Measurements from ENCODE around the gene INTS13. TPM values are rescaled to one million over a fixed set of nuclear protein-coding genes. Genes with fewer than 3 reads are reported as not detected.
A peak's percentile ranks its signal among the peaks of the same experiment; 100 is the strongest.
"Not testable (repeated sequence)": the region's sequence is repeated elsewhere in the genome, so short reads cannot be mapped to it uniquely, and the experiment has no call there.

INTS13 gene
- total RNA-seq, 1 donor from 2014 or later = 70.8 TPM

DNA sequence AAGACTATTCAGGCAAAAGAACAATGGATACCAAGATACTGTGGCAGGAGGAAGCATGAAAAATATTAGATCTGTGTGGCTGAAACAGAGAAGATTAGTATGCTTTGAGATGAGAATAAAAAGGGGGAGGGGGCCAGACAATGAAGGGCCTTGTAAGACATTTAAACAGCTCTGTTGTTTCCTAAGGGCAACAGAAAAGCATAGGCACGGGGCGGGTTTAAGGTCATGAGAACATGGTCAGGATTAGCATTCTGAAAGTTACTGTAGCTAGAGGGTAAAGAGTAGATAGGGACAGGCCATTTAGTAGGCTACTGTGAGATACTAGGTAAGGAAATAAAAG, 18.6 kb downstream of the INTS13 start:
- peak overlapping the region; percentile 68 for H3K27ac Mint-ChIP-seq
- H3K27ac ChIP-seq = no peak overlapping the region

DNA sequence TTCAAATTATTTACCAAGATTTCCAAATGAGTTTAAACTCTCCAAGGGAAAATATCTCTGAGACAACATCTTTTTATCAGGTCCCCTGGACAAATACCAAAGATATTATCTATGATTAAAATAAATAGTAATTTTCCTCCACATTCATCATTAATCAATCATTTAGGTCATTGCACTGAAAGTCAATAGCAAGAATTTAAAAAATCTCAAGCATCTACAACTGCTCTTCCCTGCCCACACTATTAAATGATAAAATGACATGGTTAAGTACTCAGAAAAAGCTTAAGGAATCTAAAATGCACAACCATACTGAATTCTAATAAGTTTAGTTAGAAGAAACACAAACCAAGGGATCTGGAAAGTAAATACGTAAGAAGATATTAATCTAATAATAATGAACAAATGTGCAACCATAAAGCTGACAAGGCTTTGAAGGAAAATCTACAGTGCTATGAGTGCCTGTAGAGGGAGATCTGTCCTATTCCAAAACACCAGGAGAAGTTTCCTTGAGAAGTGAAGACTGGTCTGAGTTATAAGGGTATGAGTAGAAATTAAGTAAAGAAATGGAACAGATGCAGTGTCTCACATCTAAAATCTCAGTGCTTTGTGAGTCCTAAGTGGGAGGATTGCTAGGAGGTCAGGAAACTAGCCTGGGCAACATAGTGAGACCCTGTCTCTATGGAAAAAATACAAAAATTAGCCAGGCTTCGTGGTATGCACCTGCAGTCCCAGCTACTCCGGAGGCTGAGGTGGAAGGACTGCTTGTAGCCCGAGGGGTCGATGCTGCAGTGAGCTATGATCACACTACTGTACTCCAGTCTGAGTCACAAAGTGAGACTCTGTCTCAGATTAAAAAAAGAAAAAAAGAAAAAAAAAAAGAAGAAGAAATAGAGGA, 19.2 kb downstream of the INTS13 start:
- no peak for TF ChIP-seq EZH2phosphoT487 (IDR thresholded peaks at IDR 0.05)
- TF ChIP-seq EZH2 (IDR thresholded peaks at IDR 0.05) = no peak
- TF ChIP-seq, protein P1, sequence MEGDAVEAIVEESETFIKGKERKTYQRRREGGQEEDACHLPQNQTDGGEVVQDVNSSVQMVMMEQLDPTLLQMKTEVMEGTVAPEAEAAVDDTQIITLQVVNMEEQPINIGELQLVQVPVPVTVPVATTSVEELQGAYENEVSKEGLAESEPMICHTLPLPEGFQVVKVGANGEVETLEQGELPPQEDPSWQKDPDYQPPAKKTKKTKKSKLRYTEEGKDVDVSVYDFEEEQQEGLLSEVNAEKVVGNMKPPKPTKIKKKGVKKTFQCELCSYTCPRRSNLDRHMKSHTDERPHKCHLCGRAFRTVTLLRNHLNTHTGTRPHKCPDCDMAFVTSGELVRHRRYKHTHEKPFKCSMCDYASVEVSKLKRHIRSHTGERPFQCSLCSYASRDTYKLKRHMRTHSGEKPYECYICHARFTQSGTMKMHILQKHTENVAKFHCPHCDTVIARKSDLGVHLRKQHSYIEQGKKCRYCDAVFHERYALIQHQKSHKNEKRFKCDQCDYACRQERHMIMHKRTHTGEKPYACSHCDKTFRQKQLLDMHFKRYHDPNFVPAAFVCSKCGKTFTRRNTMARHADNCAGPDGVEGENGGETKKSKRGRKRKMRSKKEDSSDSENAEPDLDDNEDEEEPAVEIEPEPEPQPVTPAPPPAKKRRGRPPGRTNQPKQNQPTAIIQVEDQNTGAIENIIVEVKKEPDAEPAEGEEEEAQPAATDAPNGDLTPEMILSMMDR (IDR thresholded peaks at IDR 0.05) = no peak
- Mint-ChIP-seq H3K27ac (peak overlapping the region; percentile 68), H3K36me3 (peaks cover 13% of the 10 kb centered on the region), H3K4me3 (no peak overlapping the region), H3K4me1 (peaks cover 6% of the 10 kb centered on the region), H3K9me3 (no peaks in the 10 kb centered on the region), H3K27me3 (ENCODE audit: insufficient read depth, low read depth) (no peaks in the 10 kb centered on the region)
- H3K4me3 ChIP-seq = no peak overlapping the region
- H3K27ac ChIP-seq = no peak overlapping the region
- H3K36me3 ChIP-seq = peaks cover 12% of the 10 kb centered on the region
- H2AFZ ChIP-seq (replicated peaks) = no peak overlapping the region
- H3K9me3 ChIP-seq (ENCODE audit: low read depth) = no peaks in the 10 kb centered on the region
- H3K4me1 ChIP-seq = no peaks in the 10 kb centered on the region
- no peak overlapping the region for H3K4me2 ChIP-seq
- H3K9ac ChIP-seq = no peak overlapping the region
- H4K20me1 ChIP-seq (ENCODE audit: low read depth) = no peaks in the 10 kb centered on the region
- no peaks in the 10 kb centered on the region for H3K79me2 ChIP-seq (ENCODE audit: low read depth)
- peaks cover 4% of the 10 kb centered on the region for H3F3A ChIP-seq (ENCODE audit: low read depth)
- H3K27me3 ChIP-seq = no peaks in the 10 kb centered on the region
- no peak for DNase-seq (ENCODE audit: low spot score)

More for the DNA sequence above, 18.6 kb downstream of the INTS13 start:
- H3K27me3 Mint-ChIP-seq (ENCODE audit: insufficient read depth, low read depth) = no peaks in the 10 kb centered on the region
- no peak overlapping the region for H3K4me3 Mint-ChIP-seq
- H3K36me3 Mint-ChIP-seq = peaks cover 13% of the 10 kb centered on the region
- Histone ChIP-seq H3K9me3 (ENCODE audit: low read depth) (no peaks in the 10 kb centered on the region), H3K4me2 (no peak overlapping the region), H3F3A (ENCODE audit: low read depth) (peaks cover 4% of the 10 kb centered on the region), H3K4me3 (no peak overlapping the region), H4K20me1 (ENCODE audit: low read depth) (no peaks in the 10 kb centered on the region), H3K4me1 (no peaks in the 10 kb centered on the region), H3K79me2 (ENCODE audit: low read depth) (no peaks in the 10 kb centered on the region), H2AFZ (replicated peaks) (no peak overlapping the region), H3K9ac (no peak overlapping the region), H3K36me3 (peaks cover 11% of the 10 kb centered on the region), H3K27me3 (no peaks in the 10 kb centered on the region)
- no peak for DNase-seq (ENCODE audit: low spot score)
- TF ChIP-seq EZH2 (IDR thresholded peaks at IDR 0.05) (no peak), EZH2phosphoT487 (IDR thresholded peaks at IDR 0.05) (no peak)
- peaks cover 6% of the 10 kb centered on the region for H3K4me1 Mint-ChIP-seq
- H3K9me3 Mint-ChIP-seq = no peaks in the 10 kb centered on the region

DNA sequence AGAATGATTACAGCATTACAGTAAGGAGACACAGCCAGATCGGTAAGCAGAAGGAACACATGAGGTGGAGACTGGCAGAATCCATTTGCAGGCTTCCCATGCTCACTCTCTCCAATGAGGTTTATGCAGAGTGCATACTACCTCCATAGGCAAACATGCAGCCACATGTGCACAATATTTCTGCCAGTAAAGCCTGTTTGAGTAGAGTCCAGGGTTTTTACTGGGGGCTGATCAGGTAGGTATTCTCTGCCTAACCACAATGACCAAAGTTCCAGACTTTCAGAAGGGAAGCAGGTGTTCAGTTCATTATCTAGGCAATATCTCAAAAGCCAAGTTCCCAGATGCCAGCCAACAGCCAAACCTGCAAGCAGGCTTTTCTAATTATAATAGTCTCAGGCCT, 31.1 kb downstream of the INTS13 start:
- no peak overlapping the region for H3K4me3 Mint-ChIP-seq
- H2AFZ ChIP-seq (replicated peaks) = no peak overlapping the region
- H3K9me3 ChIP-seq (ENCODE audit: low read depth) = no peaks in the 10 kb centered on the region
- H3K4me1 ChIP-seq = no peaks in the 10 kb centered on the region
- no peak for TF ChIP-seq EZH2 (IDR thresholded peaks at IDR 0.05)
- TF ChIP-seq, protein P1 (IDR thresholded peaks at IDR 0.05) = no peak
- TF ChIP-seq EZH2phosphoT487 (IDR thresholded peaks at IDR 0.05) = no peak
- H3F3A ChIP-seq (ENCODE audit: low read depth) = no peaks in the 10 kb centered on the region
- no peaks in the 10 kb centered on the region for H3K27me3 Mint-ChIP-seq (ENCODE audit: insufficient read depth, low read depth)
- no peak for DNase-seq (ENCODE audit: low spot score)
- no peak overlapping the region for H3K4me2 ChIP-seq
- H3K27ac ChIP-seq = no peak overlapping the region
- no peaks in the 10 kb centered on the region for H3K79me2 ChIP-seq (ENCODE audit: low read depth)
- no peaks in the 10 kb centered on the region for H3K4me1 Mint-ChIP-seq
- H3K4me3 ChIP-seq = no peak overlapping the region
- no peaks in the 10 kb centered on the region for H4K20me1 ChIP-seq (ENCODE audit: low read depth)
- H3K9me3 Mint-ChIP-seq = peaks cover 17% of the 10 kb centered on the region
- H3K27me3 ChIP-seq = no peaks in the 10 kb centered on the region
- no peak overlapping the region for H3K9ac ChIP-seq
- peaks cover 32% of the 10 kb centered on the region for H3K36me3 ChIP-seq
- H3K36me3 Mint-ChIP-seq = peaks cover 29% of the 10 kb centered on the region
- no peak overlapping the region for H3K27ac Mint-ChIP-seq

DNA sequence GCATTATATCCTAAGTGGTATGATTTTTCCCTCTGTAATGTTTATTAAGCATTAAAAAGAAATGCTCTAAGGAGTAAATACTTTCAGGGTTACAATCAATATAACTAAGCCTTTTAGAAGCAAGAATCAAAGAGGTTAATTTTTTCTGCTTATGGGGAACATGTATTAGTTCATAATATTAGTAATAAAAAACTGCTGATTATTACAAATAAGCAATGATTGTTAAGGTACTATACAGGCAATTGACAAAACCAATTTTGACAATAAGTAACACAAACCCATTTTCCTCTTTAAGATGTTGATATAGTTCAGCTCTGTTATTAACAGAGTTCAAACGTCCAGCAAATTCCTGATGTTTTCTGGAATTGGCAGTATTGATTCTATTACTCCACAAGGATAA, 31.8 kb downstream of the INTS13 start:
- Histone ChIP-seq H2AFZ (replicated peaks) (no peak overlapping the region), H3K4me1 (no peaks in the 10 kb centered on the region), H3K9me3 (ENCODE audit: low read depth) (no peaks in the 10 kb centered on the region), H3K27ac (no peak overlapping the region), H3K4me2 (no peak overlapping the region), H3K9ac (no peak overlapping the region), H3K79me2 (ENCODE audit: low read depth) (no peaks in the 10 kb centered on the region), H3F3A (ENCODE audit: low read depth) (no peaks in the 10 kb centered on the region), H3K4me3 (no peak overlapping the region), H3K27me3 (no peaks in the 10 kb centered on the region), H3K36me3 (peaks cover 28% of the 10 kb centered on the region), H4K20me1 (ENCODE audit: low read depth) (no peaks in the 10 kb centered on the region)
- no peaks in the 10 kb centered on the region for H3K4me1 Mint-ChIP-seq
- TF ChIP-seq, protein P1 (IDR thresholded peaks at IDR 0.05) = no peak
- TF ChIP-seq EZH2phosphoT487 (IDR thresholded peaks at IDR 0.05) (no peak), EZH2 (IDR thresholded peaks at IDR 0.05) (no peak)
- H3K27ac Mint-ChIP-seq = no peak overlapping the region
- no peak for DNase-seq (ENCODE audit: low spot score)
- H3K4me3 Mint-ChIP-seq = no peak overlapping the region
- no peaks in the 10 kb centered on the region for H3K27me3 Mint-ChIP-seq (ENCODE audit: insufficient read depth, low read depth)
- peaks cover 18% of the 10 kb centered on the region for H3K9me3 Mint-ChIP-seq
- H3K36me3 Mint-ChIP-seq = peaks cover 33% of the 10 kb centered on the region

DNA sequence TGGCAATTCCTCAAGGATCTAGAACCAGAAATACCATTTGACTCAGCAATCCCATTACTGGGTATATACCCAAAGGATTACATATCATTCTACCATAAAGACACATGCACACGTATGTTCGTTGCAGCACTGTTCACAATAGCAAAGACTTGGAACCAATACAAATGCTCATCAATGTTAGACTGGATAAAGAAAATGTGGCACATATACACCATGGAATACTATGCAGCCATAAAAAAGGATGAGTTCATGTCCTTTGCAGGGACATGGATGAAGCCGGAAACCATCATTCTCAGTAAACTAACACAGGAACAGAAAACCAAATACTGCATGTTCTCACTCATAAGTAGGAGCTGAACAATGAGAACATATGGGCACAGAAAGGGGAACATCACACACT, 34.4 kb downstream of the INTS13 start:
- not testable (repeated sequence) for H3K4me1 ChIP-seq; H3K9ac ChIP-seq; H3F3A ChIP-seq (ENCODE audit: low read depth); H3K27me3 ChIP-seq; H3K9me3 ChIP-seq (ENCODE audit: low read depth); H3K4me1 Mint-ChIP-seq; H3K4me2 ChIP-seq; H3K4me3 ChIP-seq; H3K27ac Mint-ChIP-seq; H3K79me2 ChIP-seq (ENCODE audit: low read depth); DNase-seq (ENCODE audit: low spot score); H3K27me3 Mint-ChIP-seq (ENCODE audit: insufficient read depth, low read depth); H2AFZ ChIP-seq (replicated peaks); H3K4me3 Mint-ChIP-seq; H3K27ac ChIP-seq; H4K20me1 ChIP-seq (ENCODE audit: low read depth)
- peaks cover 20% of the 10 kb centered on the region for H3K36me3 ChIP-seq
- Mint-ChIP-seq H3K36me3 (peaks cover 42% of the 10 kb centered on the region), H3K9me3 (peaks cover 18% of the 10 kb centered on the region)
